ENCODE results near the gene PDE9A. TPM values are rescaled to one million over a fixed set of nuclear protein-coding genes. Genes with fewer than 3 reads are reported as not detected.
"Not testable (repeated sequence)": the region's sequence is repeated elsewhere in the genome, so short reads cannot be mapped to it uniquely, and the experiment has no call there.

Gene PDE9A
- total and polyA plus RNA-seq, 9 donors, result 3.9 to 11.3 (median 6.9) TPM

DNA sequence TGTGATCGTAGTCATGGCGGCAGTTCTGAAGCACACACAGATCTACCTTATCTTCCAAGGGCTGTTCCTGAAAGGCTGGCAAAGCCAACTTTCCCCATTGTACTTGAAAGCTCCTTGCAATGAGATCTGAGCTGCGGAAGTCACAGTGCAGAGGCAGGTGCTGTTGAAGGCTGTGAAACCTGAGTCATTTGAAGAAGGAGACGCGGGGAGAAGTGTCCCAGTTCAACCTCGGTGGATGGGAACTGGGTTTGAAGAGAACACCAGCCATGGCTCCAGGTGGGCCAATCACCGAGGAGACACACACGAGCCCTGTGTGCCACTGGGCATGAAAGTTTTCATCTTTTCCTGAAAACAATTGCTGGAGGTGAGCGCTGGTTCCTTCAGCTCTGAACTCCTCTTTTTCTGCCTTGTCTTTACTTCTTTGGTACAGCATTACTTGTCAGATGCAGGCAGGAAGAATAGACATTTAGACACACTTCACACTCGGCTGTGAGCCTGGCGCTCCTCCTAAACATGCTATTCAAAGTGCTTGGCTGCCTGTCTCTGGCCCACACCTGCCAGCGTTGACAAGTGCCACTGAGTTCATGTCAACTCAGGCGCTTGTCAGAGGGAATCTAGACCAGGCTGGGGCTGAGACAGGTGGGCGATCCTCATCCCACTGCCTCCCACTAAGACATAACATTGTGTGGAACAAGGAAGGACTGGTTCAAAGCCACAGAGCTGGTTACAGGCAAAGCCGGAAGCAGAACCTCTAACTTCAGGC, 25.7 kb upstream of the PDE9A start:
- no peaks in the 10 kb centered on the region for H3K9me3 ChIP-seq
- no peak overlapping the region for H3K4me3 ChIP-seq
- H3K27ac ChIP-seq, result no peak overlapping the region
- DNase-seq, result no peak
- intact Hi-C loops (cut with DNase I), result no loop called here
- TF ChIP-seq, protein P1, sequence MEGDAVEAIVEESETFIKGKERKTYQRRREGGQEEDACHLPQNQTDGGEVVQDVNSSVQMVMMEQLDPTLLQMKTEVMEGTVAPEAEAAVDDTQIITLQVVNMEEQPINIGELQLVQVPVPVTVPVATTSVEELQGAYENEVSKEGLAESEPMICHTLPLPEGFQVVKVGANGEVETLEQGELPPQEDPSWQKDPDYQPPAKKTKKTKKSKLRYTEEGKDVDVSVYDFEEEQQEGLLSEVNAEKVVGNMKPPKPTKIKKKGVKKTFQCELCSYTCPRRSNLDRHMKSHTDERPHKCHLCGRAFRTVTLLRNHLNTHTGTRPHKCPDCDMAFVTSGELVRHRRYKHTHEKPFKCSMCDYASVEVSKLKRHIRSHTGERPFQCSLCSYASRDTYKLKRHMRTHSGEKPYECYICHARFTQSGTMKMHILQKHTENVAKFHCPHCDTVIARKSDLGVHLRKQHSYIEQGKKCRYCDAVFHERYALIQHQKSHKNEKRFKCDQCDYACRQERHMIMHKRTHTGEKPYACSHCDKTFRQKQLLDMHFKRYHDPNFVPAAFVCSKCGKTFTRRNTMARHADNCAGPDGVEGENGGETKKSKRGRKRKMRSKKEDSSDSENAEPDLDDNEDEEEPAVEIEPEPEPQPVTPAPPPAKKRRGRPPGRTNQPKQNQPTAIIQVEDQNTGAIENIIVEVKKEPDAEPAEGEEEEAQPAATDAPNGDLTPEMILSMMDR (IDR thresholded peaks at IDR 0.05), result no peak
- no peak for TF ChIP-seq POLR2A (IDR thresholded peaks at IDR 0.05)
- no peaks in the 10 kb centered on the region for H3K36me3 ChIP-seq
- WGBS, 3 donors, result 70 to 79% (median 79%) methylated on average over 15 of the region's 15 CpGs
- no peaks in the 10 kb centered on the region for H3K4me1 ChIP-seq (ENCODE audit: insufficient read depth)
- no peaks in the 10 kb centered on the region for H3K27me3 ChIP-seq

DNA sequence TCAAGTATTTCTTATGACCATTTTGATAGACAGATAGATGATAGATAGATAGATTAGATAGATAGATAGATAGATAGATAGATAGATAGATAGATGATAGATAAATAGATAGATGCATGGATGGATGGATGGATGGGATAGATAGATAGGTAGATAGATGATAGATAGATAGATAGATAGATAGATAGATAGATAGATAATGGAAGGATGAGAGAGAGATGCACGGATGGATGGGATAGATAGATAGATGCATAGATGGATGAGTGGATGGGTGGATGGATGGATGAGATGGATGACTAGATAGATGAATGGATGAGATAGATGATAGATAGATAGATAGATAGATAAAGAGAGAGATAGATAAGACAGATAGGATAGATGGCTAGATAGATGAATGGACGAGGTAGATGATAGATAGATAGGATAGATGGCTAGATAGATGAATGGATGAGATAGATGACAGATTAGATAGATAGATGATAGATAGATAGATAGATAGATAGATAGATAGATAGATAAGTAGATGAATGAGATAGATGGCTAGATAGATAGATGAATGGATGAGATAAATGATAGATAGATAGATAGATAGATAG, 24.9 kb upstream of the PDE9A start:
- H3K27ac ChIP-seq; H3K4me3 ChIP-seq; H3K36me3 ChIP-seq; H3K27me3 ChIP-seq; DNase-seq; H3K4me1 ChIP-seq (ENCODE audit: insufficient read depth); H3K9me3 ChIP-seq; intact Hi-C loops (cut with DNase I): not testable (repeated sequence)
- WGBS, 3 donors, result 77 to 81% (median 79%) methylated on average over 2 of the region's 2 CpGs

DNA sequence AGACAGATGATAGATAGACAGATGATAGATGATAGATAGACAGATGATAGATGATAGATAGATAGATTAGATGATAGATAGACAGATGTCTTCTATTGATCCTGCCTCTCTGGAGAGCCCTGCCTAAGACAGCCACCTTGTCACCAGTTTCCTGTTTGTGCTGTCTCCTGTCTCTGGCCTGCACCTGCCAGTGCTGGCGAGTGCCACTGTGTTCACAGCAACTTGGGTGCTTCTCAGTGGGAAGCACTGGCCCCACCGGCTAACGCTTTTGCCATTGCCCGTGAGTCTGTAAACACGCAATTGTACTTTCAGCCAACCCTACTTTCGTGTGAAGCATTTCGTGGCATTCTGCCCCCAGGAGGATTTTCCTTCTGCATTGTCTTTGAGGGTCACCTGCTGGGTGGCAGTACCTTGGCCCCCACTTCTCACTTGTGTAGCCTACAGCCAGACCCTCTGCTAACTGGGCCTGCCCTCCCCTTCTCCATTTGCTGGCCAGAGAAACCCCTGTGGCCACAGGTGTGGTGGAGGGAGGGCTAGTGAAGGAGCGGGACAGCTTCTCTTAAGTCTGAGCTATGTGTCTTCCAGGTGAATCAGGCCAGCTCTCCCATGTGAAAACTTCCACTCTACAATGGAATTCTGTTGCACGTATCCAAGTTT, 23.4 kb upstream of the PDE9A start:
- no peaks in the 10 kb centered on the region for H3K36me3 ChIP-seq
- no peaks in the 10 kb centered on the region for H3K9me3 ChIP-seq
- no peak for DNase-seq
- H3K27me3 ChIP-seq, result no peaks in the 10 kb centered on the region
- no peaks in the 10 kb centered on the region for H3K4me1 ChIP-seq (ENCODE audit: insufficient read depth)
- intact Hi-C loops (cut with DNase I), result no loop called here
- no peak overlapping the region for H3K4me3 ChIP-seq
- WGBS, 3 donors, result 75 to 81% (median 77%) methylated on average over 9 of the region's 9 CpGs
- no peak overlapping the region for H3K27ac ChIP-seq
- TF ChIP-seq, protein P1 (IDR thresholded peaks at IDR 0.05), result no peak
- TF ChIP-seq POLR2A (IDR thresholded peaks at IDR 0.05), result no peak
- TF ChIP-seq EP300 (IDR thresholded peaks at IDR 0.05), result no peak

DNA sequence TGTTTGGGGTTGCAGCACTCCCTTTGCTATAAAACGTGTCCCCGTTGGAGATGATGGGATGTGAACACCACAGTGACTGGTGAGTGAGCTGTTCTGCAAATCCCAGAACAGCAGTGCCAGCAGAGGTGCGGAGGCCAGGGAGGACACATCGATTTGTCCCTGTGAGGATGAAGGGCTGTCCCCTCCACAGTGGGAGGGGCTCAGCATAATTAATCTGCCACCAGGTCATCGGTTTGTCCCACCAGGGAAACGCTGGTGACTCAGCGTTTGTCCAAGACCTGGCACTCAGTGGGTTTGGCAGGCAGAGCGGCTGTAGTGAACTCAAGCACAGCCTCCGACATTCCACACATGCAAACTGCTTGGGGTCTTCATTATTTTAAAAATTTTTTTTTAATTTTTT, 22.8 kb upstream of the PDE9A start:
- TF ChIP-seq, protein P1 (IDR thresholded peaks at IDR 0.05), result no peak
- TF ChIP-seq POLR2A (IDR thresholded peaks at IDR 0.05) (no peak), EP300 (IDR thresholded peaks at IDR 0.05) (no peak)
- intact Hi-C loops (cut with DNase I), result no loop called here

DNA sequence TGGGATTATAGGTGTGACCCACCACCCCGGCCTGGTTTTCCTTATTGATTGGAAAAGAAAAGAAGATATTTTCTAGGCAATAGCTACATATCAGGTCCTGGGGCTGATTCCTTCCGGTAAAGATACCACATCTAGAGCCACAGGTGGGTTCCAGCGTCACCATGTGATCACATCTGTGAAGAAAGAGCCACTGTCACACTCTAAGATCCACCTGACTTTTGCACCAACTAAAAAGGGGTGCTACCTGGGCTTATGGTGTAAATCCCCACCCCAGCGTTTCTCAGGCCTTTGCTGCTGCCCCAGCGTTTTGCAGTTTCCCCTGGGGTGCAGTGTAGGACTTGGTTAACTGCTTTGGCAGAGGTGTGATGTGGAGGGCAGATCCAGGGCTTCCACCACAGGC, 22.3 kb upstream of the PDE9A start:
- intact Hi-C loops (cut with DNase I), result no loop called here
- H3K27me3 ChIP-seq, result no peaks in the 10 kb centered on the region
- no peaks in the 10 kb centered on the region for H3K36me3 ChIP-seq
- no peak for TF ChIP-seq EP300 (IDR thresholded peaks at IDR 0.05)
- TF ChIP-seq, protein P1 (IDR thresholded peaks at IDR 0.05), result no peak
- TF ChIP-seq POLR2A (IDR thresholded peaks at IDR 0.05), result no peak
- DNase-seq, result no peak
- 71 to 90% (median 78%) methylated on average over 5 of the region's 5 CpGs for WGBS, 3 donors
- H3K9me3 ChIP-seq, result no peaks in the 10 kb centered on the region
- no peak overlapping the region for H3K27ac ChIP-seq
- no peak overlapping the region for H3K4me3 ChIP-seq
- H3K4me1 ChIP-seq (ENCODE audit: insufficient read depth), result no peaks in the 10 kb centered on the region

More for the DNA sequence above, 22.8 kb upstream of the PDE9A start:
- no peak for DNase-seq
- Histone ChIP-seq H3K36me3 (no peaks in the 10 kb centered on the region), H3K27ac (no peak overlapping the region), H3K27me3 (no peaks in the 10 kb centered on the region), H3K9me3 (no peaks in the 10 kb centered on the region), H3K4me1 (ENCODE audit: insufficient read depth) (no peaks in the 10 kb centered on the region), H3K4me3 (no peak overlapping the region)
- 59 to 69% (median 69%) methylated on average over 9 of the region's 9 CpGs for WGBS, 3 donors
